Ishikawa (cell line): ENCODE measurements around the gene INPP5E.

ENCODE experiments used
- EP300 ChIP-seq: IDR thresholded peaks from 2 replicates; pipeline ENCODE4 v1.6.1; 2012; ENCODE audit warnings: borderline replicate concordance
- RAD21 ChIP-seq: IDR thresholded peaks from 2 replicates; pipeline ENCODE4 v1.6.1; 2012; ENCODE audit warnings: low read depth
- TEAD4 ChIP-seq: IDR thresholded peaks from 2 replicates; pipeline ENCODE4 v1.6.1; 2012
- ZBTB7A ChIP-seq: IDR thresholded peaks from 2 replicates; pipeline ENCODE4 v1.6.1; 2012; ENCODE audit warnings: low read depth
- TF ChIP-seq, protein P1 (sequence below): IDR thresholded peaks from 2 replicates; pipeline ENCODE4 v1.6.1; 2012

DNA sequence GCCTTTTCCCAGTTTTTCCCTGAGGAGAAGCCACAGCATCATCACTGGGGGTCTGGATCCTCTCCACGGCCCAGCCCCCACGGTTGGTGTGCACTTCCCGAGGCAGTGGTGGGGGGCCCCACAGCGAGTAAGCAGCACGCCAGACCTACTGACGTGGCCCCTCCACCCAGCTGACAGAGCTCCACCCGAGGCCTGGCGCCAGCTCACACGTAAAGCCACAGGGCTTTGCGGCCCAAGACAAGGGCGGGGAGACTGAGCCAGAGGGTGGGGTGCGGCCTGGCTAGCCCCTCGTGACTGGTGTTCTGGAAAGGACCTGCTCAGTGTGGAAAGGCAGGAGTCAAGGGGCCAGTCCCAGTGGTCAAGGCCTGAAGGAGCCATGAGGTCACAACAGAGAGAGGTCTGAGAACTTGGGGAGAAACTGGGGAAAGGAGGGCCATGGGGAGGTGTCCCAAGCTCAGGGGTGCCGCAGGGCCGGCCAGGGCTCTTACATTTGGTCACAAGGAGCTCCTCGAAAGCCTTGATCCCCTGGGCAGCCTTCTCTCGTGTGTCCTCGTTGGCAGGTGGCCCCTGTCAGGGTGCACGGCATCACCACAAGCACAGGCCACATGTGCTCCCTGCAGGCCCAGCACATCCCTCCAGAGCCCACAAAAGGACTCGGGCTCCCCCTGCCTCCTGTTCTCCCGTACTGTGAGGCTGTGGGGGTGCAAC, 45.2 kb downstream of the INPP5E start:
- TF ChIP-seq RAD21 (no peak), ZBTB7A (no peak), EP300 (no peak), TEAD4 (no peak)
- TF ChIP-seq, protein P1, sequence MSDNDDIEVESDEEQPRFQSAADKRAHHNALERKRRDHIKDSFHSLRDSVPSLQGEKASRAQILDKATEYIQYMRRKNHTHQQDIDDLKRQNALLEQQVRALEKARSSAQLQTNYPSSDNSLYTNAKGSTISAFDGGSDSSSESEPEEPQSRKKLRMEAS, result no peak
